Calu3 (cell line): Measurements from ENCODE around the gene RAD51B. TPM values are rescaled to one million over a fixed set of nuclear protein-coding genes. Genes with fewer than 3 reads are reported as not detected.

Experiments used
- BruUV-seq: library from RNA; stranded (reverse); fragments of 400-500 nt; replicated peaks from 2 replicates; lab custom pipeline; 2021; lab: Mats Ljungman, UMichigan
- CTCF ChIA-PET: fragments of 300-600 bp; sonication (Branson Sonifier 250); formaldehyde crosslinking; loops from one replicate; lab custom pipeline; 2022; ENCODE audit warnings: antibody characterized with exemption; lab: Charles Lee
- DNase-seq: peaks from one replicate; pipeline ENCODE4 v3.0.0; 2022
- H3K27ac Mint-ChIP-seq: one replicate; pipeline ENCODE4 v1.8.0; 2022; ENCODE audit warnings: mixed read lengths; ENCODE audit not compliant: unreplicated experiment
- H3K27me3 Mint-ChIP-seq: one replicate; pipeline ENCODE4 v1.8.0; 2022; ENCODE audit warnings: mixed read lengths; ENCODE audit not compliant: unreplicated experiment
- H3K36me3 Mint-ChIP-seq: one replicate; pipeline ENCODE4 v1.8.0; 2022; ENCODE audit warnings: mild to moderate bottlenecking, moderate library complexity, mixed read lengths; ENCODE audit not compliant: insufficient read depth, unreplicated experiment
- H3K4me1 Mint-ChIP-seq: one replicate; pipeline ENCODE4 v1.8.0; 2022; ENCODE audit warnings: mild to moderate bottlenecking, low read depth, mixed read lengths; ENCODE audit not compliant: unreplicated experiment
- H3K4me3 Mint-ChIP-seq: one replicate; pipeline ENCODE4 v1.8.0; 2022; ENCODE audit warnings: mild to moderate bottlenecking, low read depth, moderate library complexity, mixed read lengths; ENCODE audit not compliant: unreplicated experiment
- H3K9me3 Mint-ChIP-seq: one replicate; pipeline ENCODE4 v1.8.0; 2022; ENCODE audit warnings: low read depth, mixed read lengths; ENCODE audit not compliant: unreplicated experiment
- CTCF ChIP-seq: fragments of 200-600 bp; IDR thresholded peaks from one replicate; pipeline ENCODE4 v1.8.0; 2022; ENCODE audit warnings: antibody characterized with exemption; ENCODE audit not compliant: unreplicated experiment
- intact Hi-C: fragments of 100-400 bp; cut with micrococcal nuclease; formaldehyde crosslinking; loops from one replicate; pipeline ENCODE4 v1.10.0; 2022; ENCODE audit not compliant: unreplicated experiment
- total RNA-seq: library from RNA; stranded (reverse); gene quantifications from 2 replicates; pipeline ENCODE4 v1.2.3, GENCODE V29; 2022

Gene RAD51B
- total RNA-seq, 1 experiment from 2014 or later = 24.7 TPM

GRCh38 chr14:68373847-68374444, 554.4 kb downstream of the RAD51B start:
- peaks cover 26% of the 10 kb centered on the region for H3K4me1 Mint-ChIP-seq
- no TSS peak for BruUV-seq
- no peaks in the 10 kb centered on the region for H3K9me3 Mint-ChIP-seq
- CTCF ChIA-PET = no interaction called here
- intact Hi-C loops = loop anchor here (10.0 kb wide), 2 partner anchors 151 to 411 kb away; no protein-coding TSS in a partner anchor
- H3K27ac Mint-ChIP-seq = no peak overlapping the region
- H3K4me3 Mint-ChIP-seq = no peak overlapping the region
- no peak for TF ChIP-seq CTCF
- no peak for DNase-seq
- peaks cover 4% of the 10 kb centered on the region for H3K36me3 Mint-ChIP-seq
- H3K27me3 Mint-ChIP-seq = no peaks in the 10 kb centered on the region

GRCh38 chr14:68374682-68375081, 555.1 kb downstream of the RAD51B start:
- no peaks in the 10 kb centered on the region for H3K9me3 Mint-ChIP-seq
- no peaks in the 10 kb centered on the region for H3K27me3 Mint-ChIP-seq
- TF ChIP-seq CTCF = no peak
- H3K4me1 Mint-ChIP-seq = peaks cover 26% of the 10 kb centered on the region
- peaks cover 4% of the 10 kb centered on the region for H3K36me3 Mint-ChIP-seq
- BruUV-seq = no TSS peak
- CTCF ChIA-PET = interaction anchor here (0.5 to 1.1 kb wide), 2 partner anchors 17 to 93 kb away, joined by 3 to 4 read pairs; no protein-coding TSS in a partner anchor
- DNase-seq = no peak
- H3K27ac Mint-ChIP-seq = no peak overlapping the region
- intact Hi-C loops = loop anchor here (10.0 kb wide), 2 partner anchors 150 to 410 kb away; no protein-coding TSS in a partner anchor
- no peak overlapping the region for H3K4me3 Mint-ChIP-seq

GRCh38 chr14:68375376-68375775, 555.8 kb downstream of the RAD51B start:
- H3K36me3 Mint-ChIP-seq = peaks cover 4% of the 10 kb centered on the region

More at GRCh38 chr14:68375376-68375775, 555.8 kb downstream of the RAD51B start:
- no peak for DNase-seq
- no peak for TF ChIP-seq CTCF
- Mint-ChIP-seq H3K27me3 (no peaks in the 10 kb centered on the region), H3K4me1 (peaks cover 26% of the 10 kb centered on the region), H3K4me3 (no peak overlapping the region), H3K27ac (no peak overlapping the region), H3K9me3 (no peaks in the 10 kb centered on the region)
- CTCF ChIA-PET = interaction anchor here (1.1 kb wide), 1 partner anchor 16 kb away, joined by 3 read pairs; no protein-coding TSS in a partner anchor
- intact Hi-C loops = loop anchor here (10.0 kb wide), 2 partner anchors 149 to 409 kb away; no protein-coding TSS in a partner anchor
- BruUV-seq = no TSS peak
